BJ (cell line): Measurements from ENCODE around the gene XRCC4. TPM values are rescaled to one million over a fixed set of nuclear protein-coding genes. Genes with fewer than 3 reads are reported as not detected.

Experiments
- CTCF ChIA-PET: fragments of 350-600 bp; formaldehyde crosslinking; extraction: SDS; loops from one replicate; lab custom pipeline; 2021; ENCODE audit warnings: antibody characterized with exemption, inconsistent platforms; lab: Yijun Ruan, JAX
- POLR2A ChIA-PET: fragments of 300-600 bp; sonication (Branson Sonifier 250); formaldehyde crosslinking; extraction: SDS; loops from one replicate; lab custom pipeline; 2021; ENCODE audit warnings: antibody characterized with exemption; lab: Charles Lee
- DNase-seq: peaks from one replicate; pipeline ENCODE4 v3.0.0-alpha.2; 2011; ENCODE audit warnings: low read depth
- H3K27me3 ChIP-seq: 2 replicates; pipeline ENCODE4 v1.6.0; 2011; ENCODE audit warnings: low read length; ENCODE audit not compliant: control insufficient read depth, insufficient read depth
- H3K36me3 ChIP-seq: 2 replicates; pipeline ENCODE4 v1.5.1; 2011; ENCODE audit warnings: low read length; ENCODE audit not compliant: control insufficient read depth, insufficient read depth
- H3K4me3 ChIP-seq: 2 replicates; pipeline ENCODE4 v1.5.1; 2011; ENCODE audit warnings: low read depth, mild to moderate bottlenecking, control low read depth, low read length
- CTCF ChIP-seq: IDR thresholded peaks from 2 replicates; pipeline ENCODE4 v1.5.1; 2011; ENCODE audit warnings: low read depth, mild to moderate bottlenecking, control low read depth, inconsistent platforms, low read length, moderate library complexity; ENCODE audit not compliant: insufficient read depth
- polyA plus RNA-seq: library from polyadenylated mRNA; depleted of rRNA; stranded (reverse); fragments of >200 nt; gene quantifications from 2 replicates; pipeline ENCODE4 v1.2.3, GENCODE V29; 2011

XRCC4 gene
- polyA plus RNA-seq, 1 experiment: 1.6 TPM

- no peak for TF ChIP-seq CTCF
- H3K36me3 ChIP-seq: no peaks in the 10 kb centered on the region
- H3K27me3 ChIP-seq: no peaks in the 10 kb centered on the region
- H3K4me3 ChIP-seq: no peak overlapping the region
- POLR2A ChIA-PET: no interaction called here
- DNase-seq: no peak
- CTCF ChIA-PET: no interaction called here
These were observed 21.7 kb downstream of the XRCC4 start for GRCh38 chr5:83099001-83099400.

- POLR2A ChIA-PET: no interaction called here
- no peaks in the 10 kb centered on the region for H3K36me3 ChIP-seq
- no peaks in the 10 kb centered on the region for H3K27me3 ChIP-seq
- no peak overlapping the region for H3K4me3 ChIP-seq
- CTCF ChIA-PET: no interaction called here
- no peak for TF ChIP-seq CTCF
- no peak for DNase-seq
These were observed 22.1 kb downstream of the XRCC4 start for GRCh38 chr5:83099445-83099844.

DNA sequence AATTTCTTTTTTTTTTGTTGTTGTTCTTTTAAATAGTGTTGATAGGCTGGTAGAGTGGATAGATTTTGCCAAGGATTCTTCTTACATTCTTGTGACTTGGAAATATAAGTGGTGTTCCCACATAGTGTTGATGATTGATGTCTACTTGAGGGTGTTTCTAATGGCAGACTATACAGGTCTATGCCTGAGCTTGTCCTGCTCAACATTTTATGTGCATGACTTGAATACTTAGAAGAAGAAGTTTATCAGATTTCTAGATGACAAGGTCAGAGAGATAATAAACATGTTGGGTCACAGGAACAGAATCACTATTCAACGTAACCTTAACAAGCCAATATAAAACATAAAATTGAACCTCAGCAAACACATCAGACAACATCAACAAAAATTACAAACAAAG lies 24.2 kb downstream of the XRCC4 start:
- H3K4me3 ChIP-seq: no peak overlapping the region
- ChIA-PET CTCF (no interaction called here), POLR2A (no interaction called here)
- TF ChIP-seq CTCF: no peak
- H3K36me3 ChIP-seq: no peaks in the 10 kb centered on the region
- no peak for DNase-seq
- H3K27me3 ChIP-seq: no peaks in the 10 kb centered on the region

DNA sequence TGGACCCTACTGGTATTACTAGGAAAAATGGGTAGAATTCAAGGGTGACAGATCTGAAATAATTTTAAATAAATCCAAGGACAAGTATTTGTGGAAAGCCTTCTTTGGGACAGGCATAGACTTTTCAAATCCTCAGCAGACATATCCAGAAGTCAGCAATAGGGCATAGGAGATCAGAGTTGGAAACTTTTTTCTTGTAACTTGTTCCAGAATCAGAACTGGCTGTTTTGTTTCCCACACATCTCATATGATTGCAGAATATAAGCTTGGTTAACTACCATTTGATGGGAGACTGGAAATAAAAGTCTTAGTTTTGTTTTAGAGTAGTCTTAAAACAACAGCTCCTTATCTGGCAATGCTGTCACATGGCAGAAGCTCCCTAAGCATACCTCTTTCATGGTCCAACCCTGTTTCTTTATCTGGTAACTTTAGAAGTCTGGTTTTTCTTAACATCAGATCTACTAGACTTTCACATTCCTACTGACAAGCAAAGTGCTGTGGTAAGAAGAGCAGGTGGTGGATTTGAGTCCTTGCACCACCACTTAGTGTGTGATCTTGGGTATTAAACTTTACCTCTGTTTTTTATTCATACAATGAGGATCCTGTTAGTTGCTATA lies 25.1 kb downstream of the XRCC4 start:
- ChIA-PET CTCF (no interaction called here), POLR2A (no interaction called here)
- no peak for DNase-seq
- no peaks in the 10 kb centered on the region for H3K27me3 ChIP-seq
- no peaks in the 10 kb centered on the region for H3K36me3 ChIP-seq
- TF ChIP-seq CTCF: no peak
- no peak overlapping the region for H3K4me3 ChIP-seq

GRCh38 chr5:83104021-83104420 lies 26.7 kb downstream of the XRCC4 start:
- POLR2A ChIA-PET: no interaction called here
- CTCF ChIA-PET: no interaction called here
- Histone ChIP-seq H3K4me3 (no peak overlapping the region), H3K27me3 (no peaks in the 10 kb centered on the region), H3K36me3 (no peaks in the 10 kb centered on the region)
- TF ChIP-seq CTCF: no peak
- DNase-seq: no peak
